HT-29 (cell line): ENCODE data around the gene CEACAM1. TPM values are rescaled to one million over a fixed set of nuclear protein-coding genes. Genes with fewer than 3 reads are reported as not detected.

ENCODE experiments used
- DNase-seq: peaks from one replicate; pipeline ENCODE4 v3.0.0-alpha.2; 2015; ENCODE audit warnings: low spot score
- small RNA-seq: library from RNA; depleted of rRNA; stranded (forward); fragments of <200 nt; gene quantifications from one replicate; pipeline ENCODE3, GENCODE V24; 2014
- total RNA-seq: library from RNA; depleted of rRNA; stranded (reverse); fragments of >200 nt; shearing (Covaris generic); gene quantifications from 2 replicates; pipeline ENCODE4 v1.2.3, GENCODE V29; 2014; rRNA removed

CEACAM1 gene
- total RNA-seq, 1 experiment from 2014 or later, result 39.6 TPM

- no peak for DNase-seq
Observed at GRCh38 chr19:42477117-42477516, 51.2 kb downstream of the CEACAM1 start.

- no peak for DNase-seq
Observed at GRCh38 chr19:42475366-42475765, 52.9 kb downstream of the CEACAM1 start.

DNA sequence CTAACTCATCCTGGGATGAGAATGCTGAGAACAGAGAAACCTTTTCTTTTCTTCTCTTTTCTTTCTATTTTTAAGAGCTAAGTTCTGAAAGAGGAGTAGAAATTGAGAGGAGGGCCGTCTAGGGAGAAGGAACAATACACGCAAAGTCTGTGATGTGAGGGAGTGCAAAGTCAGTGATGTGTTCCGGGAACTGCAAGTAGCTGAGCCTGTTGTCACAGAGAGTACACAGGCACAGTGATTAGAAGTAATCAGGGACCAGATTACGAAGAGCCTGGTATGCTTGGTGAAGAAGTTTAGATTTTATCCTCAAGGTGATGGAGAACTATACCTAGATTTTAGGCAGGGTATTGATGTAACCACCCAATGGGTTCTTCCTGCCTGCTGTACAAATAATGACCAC lies 53.5 kb downstream of the CEACAM1 start:
- no peak for DNase-seq

- DNase-seq, result no peak
Observed at GRCh38 chr19:42473686-42474085, 54.6 kb downstream of the CEACAM1 start.

GRCh38 chr19:42472402-42473147 lies 55.7 kb downstream of the CEACAM1 start:
- DNase-seq, result no peak

GRCh38 chr19:42471554-42472249 lies 56.6 kb downstream of the CEACAM1 start:
- peak; percentile 78 for DNase-seq

DNA sequence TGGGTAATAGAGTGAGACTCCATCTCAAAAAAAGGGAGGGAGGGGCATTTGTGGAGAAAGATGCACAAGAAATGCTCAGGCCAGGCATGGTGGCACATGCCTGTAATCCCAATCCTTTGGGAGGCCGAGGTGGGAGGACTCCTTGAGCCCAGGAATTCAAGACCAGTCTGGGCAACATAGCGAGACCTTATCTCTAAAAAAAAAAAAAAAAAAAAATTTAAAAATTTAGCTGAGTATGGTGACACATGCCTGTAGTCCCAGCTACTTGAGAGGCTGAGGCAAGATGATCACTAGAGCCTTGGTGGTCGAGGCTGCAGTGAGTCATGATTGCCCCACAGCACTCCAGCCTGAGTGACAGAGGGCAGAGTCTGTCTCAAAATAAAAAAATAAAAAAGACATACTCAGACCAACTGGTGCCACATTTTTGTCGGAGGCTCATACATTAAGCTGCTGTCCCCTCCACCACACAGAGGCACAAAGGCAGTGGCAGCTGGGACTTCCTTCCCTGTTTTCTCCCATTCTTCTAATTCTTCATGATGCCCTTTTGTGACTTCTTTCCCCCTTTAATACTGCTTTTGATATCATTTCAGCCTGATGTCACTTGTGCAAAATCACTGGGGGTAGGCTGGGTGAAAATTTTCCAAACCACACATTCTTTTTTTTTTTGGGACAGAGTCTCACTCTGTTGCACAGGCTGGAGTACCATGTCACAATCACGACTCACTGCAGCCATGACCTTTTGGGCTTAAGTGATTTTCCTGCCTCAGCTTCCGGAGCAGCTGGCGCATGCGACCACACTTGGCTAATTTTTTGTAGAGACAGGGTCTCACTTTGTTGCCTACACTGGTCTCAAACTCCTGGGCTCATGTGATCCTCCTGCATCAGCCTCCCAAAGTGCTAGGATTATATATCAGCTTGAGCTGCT lies 58.7 kb downstream of the CEACAM1 start:
- DNase-seq, result no peak

DNA sequence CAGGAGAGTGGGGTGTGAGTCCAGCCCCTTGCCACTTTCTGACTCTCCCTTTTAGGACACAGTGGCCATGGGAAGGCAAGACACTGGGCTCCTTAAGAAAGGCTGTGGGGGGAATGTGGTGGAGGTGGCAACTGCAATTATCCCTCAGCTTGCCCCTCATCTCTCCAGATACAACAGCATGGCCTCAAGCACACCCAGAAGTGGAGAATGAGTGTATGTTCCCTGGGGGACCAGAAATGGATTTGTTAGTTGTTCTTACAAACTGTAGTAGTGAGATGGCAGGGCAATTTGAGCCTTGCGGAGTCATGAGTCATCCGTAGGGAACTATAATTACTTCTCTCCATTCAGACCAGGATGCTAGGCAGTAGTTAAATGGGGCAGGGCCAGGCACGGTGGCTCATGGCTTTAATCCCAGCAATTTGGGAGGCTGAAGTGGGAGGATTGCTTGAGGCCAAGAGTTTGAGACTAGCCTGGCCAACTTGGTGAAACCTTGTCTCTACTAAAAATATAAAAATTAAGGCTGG lies 59.9 kb downstream of the CEACAM1 start:
- DNase-seq, result peak; percentile 62

GRCh38 chr19:42467183-42467760 lies 61.0 kb downstream of the CEACAM1 start:
- no peak for DNase-seq

DNA sequence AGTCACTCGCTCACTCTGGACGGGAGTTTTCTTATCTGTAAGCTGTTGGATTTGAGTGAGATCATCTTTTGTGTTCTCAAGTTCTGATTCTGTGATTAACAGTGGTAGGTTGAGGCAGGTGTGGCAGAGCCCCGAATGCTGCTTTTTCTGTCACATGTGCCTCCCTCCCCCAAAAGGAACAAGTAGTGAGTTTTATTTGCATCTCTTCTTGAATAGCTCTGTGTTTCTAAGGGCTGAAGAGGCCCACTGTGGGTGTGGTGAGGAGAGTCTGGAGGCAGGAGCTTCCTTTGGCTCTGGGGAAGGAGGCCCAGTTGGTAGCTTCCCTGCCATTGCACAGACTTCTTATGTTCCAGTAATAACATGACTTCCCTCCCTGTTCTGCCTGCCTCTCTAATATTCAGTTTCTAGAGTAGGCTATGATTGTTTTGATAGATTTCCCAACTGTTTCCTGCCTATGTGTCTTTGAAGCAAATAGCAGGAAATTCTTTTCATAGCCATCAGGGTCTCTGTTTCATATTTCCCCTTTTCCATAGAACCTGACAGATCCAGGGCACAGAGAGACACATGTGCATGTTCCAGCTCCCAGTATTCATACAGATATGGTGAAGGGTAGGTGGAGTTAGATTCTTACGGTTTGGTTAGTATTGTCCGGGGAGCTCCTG lies 61.6 kb downstream of the CEACAM1 start:
- DNase-seq, result no peak

DNA sequence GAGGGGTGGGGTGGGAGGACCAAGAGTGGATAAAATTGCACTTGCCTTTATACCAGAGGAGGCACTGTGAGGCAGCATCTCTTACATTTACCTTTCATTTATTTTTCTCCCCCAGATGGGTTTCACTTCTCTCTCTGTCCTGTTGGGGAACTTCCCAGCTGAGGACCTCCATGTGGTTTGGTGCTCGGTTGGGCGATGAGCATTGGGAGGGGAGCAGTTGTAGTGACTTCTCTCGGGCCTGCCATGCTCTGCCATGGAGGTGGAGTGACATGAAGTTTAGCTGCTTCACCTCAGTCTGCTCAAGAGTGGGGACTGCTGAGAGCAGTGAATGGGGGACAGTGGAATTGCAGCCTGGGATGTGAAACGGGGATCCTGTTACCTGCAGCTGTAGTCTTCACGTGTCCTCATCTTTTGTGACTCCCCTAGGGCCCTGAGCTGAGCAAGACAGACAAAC lies 62.4 kb downstream of the CEACAM1 start:
- DNase-seq, result no peak

- DNase-seq, result peak; percentile 94
Observed at GRCh38 chr19:42461700-42462324, 66.5 kb downstream of the CEACAM1 start.

DNA sequence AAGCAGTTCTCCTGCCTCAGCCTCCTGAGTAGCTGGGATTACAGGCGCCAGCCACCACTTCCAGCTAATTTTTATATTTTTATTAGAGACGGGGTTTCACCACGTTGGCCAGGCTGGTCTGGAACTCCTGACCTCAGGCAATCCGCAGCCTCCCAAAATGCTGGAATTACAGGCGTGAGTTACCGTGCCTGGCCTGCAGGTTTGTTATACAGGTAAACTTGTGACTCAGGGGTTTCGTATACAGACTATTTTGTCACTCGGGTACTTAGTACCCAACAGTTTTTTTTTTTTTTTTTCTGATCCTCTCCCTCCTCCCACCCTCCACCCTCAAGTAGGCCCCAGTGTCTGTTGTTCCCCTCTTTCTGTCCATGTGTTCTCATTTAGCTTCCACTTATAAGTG lies 67.0 kb downstream of the CEACAM1 start:
- peak; percentile 77 for DNase-seq

DNA sequence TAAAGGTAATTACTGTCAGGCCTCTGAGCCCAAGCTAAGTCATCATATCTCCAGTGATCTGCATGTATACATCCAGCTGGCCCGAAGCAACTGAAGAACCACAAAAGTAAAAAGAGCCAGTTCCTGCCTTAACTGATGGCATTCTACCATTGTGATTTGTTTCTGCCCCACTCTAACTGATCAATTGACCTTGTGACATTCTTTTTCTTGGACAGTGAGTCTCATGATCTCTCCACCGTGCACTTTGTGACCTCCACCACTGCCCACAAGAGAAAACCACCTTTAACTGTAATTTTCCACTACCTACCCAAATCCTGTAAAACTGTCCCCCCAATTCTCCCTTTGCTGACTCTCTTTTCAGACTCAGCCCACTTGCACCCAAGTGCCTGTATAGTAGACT lies 68.4 kb downstream of the CEACAM1 start:
- no peak for DNase-seq

Small RNAs within 50 kb of the gene (small RNA-seq; reads per million reads assigned to genes)
- gene RNU4-60P, result not detected

Other genes with a start within 250 kb of the CEACAM1 start
- gene PRR19, start 226.3 kb downstream of the CEACAM1 start, total RNA-seq, result 4.4 and 4.7 TPM in 2 replicates
- 286 and 326 TPM in 2 replicates for gene PAFAH1B3, start 225.9 kb downstream of the CEACAM1 start, total RNA-seq
- 0.29 and 0.81 TPM in 2 replicates for gene TMEM145, start 215.2 kb downstream of the CEACAM1 start, total RNA-seq
- gene MEGF8, start 202.8 kb downstream of the CEACAM1 start, total RNA-seq, result 17.6 and 22.9 TPM in 2 replicates
- 4.3 and 6.6 TPM in 2 replicates for gene CNFN, start 138.2 kb downstream of the CEACAM1 start, total RNA-seq
- 88.7 and 91.3 TPM in 2 replicates for gene LIPE, start 101.1 kb downstream of the CEACAM1 start, total RNA-seq
- gene CXCL17, start 85.5 kb downstream of the CEACAM1 start, total RNA-seq, result 0.61 TPM in 1 of 2 replicates, not detected in the other
- gene CEACAM8, start 66.4 kb upstream of the CEACAM1 start, total RNA-seq, result not detected in 2 replicates
- not detected in 2 replicates for gene PSG3, start 212.0 kb upstream of the CEACAM1 start, total RNA-seq
- gene PSG8, start 237.2 kb upstream of the CEACAM1 start, total RNA-seq, result not detected in 2 replicates